Stimulated activated memory B cell treated with anti-CD40 and anti-IgM and Interleukin-4, amounts not matched to agents 10 μg/mL and 1 μg/mL and 100 μg/mL, for 72 hours (primary cell): ENCODE data around the gene SLC29A3.

Experiments
- ATAC-seq: fragments of 150-1000 bp; cut with Tn5 transposase; 2 replicates; pipeline ENCODE4 v1.10.0; 2021
- H3K27ac Mint-ChIP-seq: one replicate; pipeline ENCODE4 v1.8.0; 2022; ENCODE audit warnings: mild to moderate bottlenecking, mixed read lengths
- H3K27me3 Mint-ChIP-seq: one replicate; pipeline ENCODE4 v1.8.0; 2022; ENCODE audit warnings: mixed read lengths
- H3K36me3 Mint-ChIP-seq: one replicate; pipeline ENCODE4 v1.8.0; 2022; ENCODE audit warnings: mixed read lengths
- H3K4me1 Mint-ChIP-seq: one replicate; pipeline ENCODE4 v1.8.0; 2022; ENCODE audit warnings: mixed read lengths
- H3K4me3 Mint-ChIP-seq: one replicate; pipeline ENCODE4 v1.8.0; 2022; ENCODE audit warnings: mild to moderate bottlenecking, moderate library complexity, mixed read lengths
- H3K9me3 Mint-ChIP-seq: one replicate; pipeline ENCODE4 v1.8.0; 2022; ENCODE audit warnings: mixed read lengths

Gene SLC29A3

DNA sequence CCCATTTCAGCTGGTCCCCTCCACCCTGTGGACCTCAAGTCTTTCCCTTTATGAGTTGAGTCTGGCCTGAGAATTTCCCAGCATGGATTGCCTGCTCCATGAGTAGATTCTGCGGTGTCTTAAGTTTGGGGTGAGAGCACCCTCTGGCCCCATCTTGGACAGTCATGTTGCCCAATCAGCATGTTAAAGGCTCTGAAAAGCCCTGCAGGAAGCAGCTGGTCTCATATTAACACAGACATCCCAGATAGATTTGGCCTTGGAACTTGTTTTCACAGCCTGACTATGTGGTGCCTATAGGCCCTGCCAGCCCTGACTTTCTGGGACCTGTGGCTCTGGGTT, 15.5 kb upstream of the SLC29A3 start:
- no peaks in the 10 kb centered on the region for H3K9me3 Mint-ChIP-seq
- H3K4me1 Mint-ChIP-seq, result peaks cover 14% of the 10 kb centered on the region
- no peak overlapping the region for H3K27ac Mint-ChIP-seq
- peaks cover 40% of the 10 kb centered on the region for H3K27me3 Mint-ChIP-seq
- no peaks in the 10 kb centered on the region for H3K36me3 Mint-ChIP-seq
- no peak for ATAC-seq
- no peak overlapping the region for H3K4me3 Mint-ChIP-seq

DNA sequence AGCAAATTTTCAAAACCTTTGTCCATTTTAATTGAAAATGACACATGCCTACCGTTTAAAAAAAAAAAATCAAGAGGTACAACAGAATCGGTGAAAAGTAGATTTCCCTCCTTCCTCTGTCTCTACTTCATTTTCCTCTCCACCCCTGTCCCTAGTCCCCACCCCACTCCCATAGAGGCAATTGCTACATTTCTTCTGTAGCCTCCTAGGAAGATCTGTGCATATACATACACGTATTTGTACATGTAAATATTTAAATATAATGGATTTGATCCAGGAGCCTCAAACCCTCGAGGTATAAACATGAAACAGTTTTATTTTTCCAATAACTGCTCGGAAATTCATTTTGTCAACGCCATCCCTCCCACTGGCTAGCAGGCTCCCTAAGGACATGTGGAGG, 14.1 kb upstream of the SLC29A3 start:
- H3K4me3 Mint-ChIP-seq, result no peak overlapping the region
- peaks cover 31% of the 10 kb centered on the region for H3K27me3 Mint-ChIP-seq
- ATAC-seq, result no peak
- H3K4me1 Mint-ChIP-seq, result peaks cover 13% of the 10 kb centered on the region
- no peak overlapping the region for H3K27ac Mint-ChIP-seq
- H3K9me3 Mint-ChIP-seq, result no peaks in the 10 kb centered on the region
- no peaks in the 10 kb centered on the region for H3K36me3 Mint-ChIP-seq

GRCh38 chr10:71306979-71307378, 12.1 kb upstream of the SLC29A3 start:
- no peak for ATAC-seq
- H3K4me1 Mint-ChIP-seq, result peaks cover 16% of the 10 kb centered on the region
- H3K9me3 Mint-ChIP-seq, result no peaks in the 10 kb centered on the region
- peaks cover 22% of the 10 kb centered on the region for H3K27me3 Mint-ChIP-seq
- no peak overlapping the region for H3K27ac Mint-ChIP-seq
- no peaks in the 10 kb centered on the region for H3K36me3 Mint-ChIP-seq
- H3K4me3 Mint-ChIP-seq, result no peak overlapping the region

DNA sequence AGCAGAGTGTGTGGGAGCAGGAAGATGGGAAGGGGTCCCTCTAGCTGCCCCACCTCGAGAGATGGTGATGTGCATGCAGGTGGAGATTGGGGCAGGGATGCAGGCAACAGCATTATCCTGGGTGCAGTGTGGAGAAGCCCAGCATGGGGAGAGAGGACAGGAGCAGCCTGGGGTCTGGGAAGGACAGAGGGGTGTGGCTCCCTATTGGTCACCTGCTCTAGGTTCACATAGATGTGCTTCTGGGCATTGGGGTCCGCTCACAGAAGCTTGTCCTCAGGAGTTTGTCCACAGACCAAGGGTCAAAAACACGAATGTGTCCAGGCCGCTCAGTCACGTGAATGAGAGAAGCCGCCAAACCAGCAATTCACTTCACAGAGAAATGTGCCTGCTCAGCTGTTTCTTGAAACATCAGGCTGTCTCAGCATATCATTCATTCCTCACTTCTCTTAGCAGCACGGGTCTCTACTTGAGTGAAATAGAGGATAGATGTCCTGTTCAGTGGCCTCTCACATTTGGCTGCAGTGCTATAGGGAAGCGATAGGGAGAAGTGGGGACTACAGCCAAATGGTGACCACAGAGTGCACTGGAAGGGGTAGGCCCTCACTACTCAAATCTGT, 11.5 kb upstream of the SLC29A3 start:
- no peak for ATAC-seq
- no peaks in the 10 kb centered on the region for H3K36me3 Mint-ChIP-seq
- peaks cover 17% of the 10 kb centered on the region for H3K27me3 Mint-ChIP-seq
- H3K9me3 Mint-ChIP-seq, result no peaks in the 10 kb centered on the region
- H3K4me3 Mint-ChIP-seq, result no peak overlapping the region
- H3K27ac Mint-ChIP-seq, result no peak overlapping the region
- H3K4me1 Mint-ChIP-seq, result peaks cover 16% of the 10 kb centered on the region

DNA sequence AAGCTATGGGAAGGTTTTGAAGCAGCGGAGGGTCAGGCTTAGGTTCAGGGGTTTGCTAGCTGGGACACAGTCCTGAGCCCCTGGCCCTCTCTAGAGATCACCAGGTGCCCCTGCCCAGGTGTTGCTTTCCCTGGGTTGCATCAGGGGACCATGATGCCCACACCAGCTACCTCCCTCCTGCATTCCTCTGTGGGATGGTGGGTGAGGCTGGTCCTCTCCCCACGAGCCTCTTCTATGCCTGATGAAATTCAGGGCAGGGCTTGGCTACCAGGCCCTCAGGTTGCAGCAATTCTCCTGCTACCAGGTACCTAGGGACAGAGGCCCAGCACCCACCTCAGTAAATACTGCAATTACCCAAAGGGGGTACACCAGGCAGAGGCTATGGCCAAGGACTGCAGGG, 10.8 kb upstream of the SLC29A3 start:
- Mint-ChIP-seq H3K4me3 (no peak overlapping the region), H3K27ac (no peak overlapping the region), H3K4me1 (peaks cover 10% of the 10 kb centered on the region), H3K27me3 (peaks cover 18% of the 10 kb centered on the region), H3K36me3 (no peaks in the 10 kb centered on the region), H3K9me3 (no peaks in the 10 kb centered on the region)
- ATAC-seq, result no peak

GRCh38 chr10:71308985-71309384, 10.1 kb upstream of the SLC29A3 start:
- no peak overlapping the region for H3K4me3 Mint-ChIP-seq
- peaks cover 10% of the 10 kb centered on the region for H3K4me1 Mint-ChIP-seq
- H3K27ac Mint-ChIP-seq, result no peak overlapping the region

DNA sequence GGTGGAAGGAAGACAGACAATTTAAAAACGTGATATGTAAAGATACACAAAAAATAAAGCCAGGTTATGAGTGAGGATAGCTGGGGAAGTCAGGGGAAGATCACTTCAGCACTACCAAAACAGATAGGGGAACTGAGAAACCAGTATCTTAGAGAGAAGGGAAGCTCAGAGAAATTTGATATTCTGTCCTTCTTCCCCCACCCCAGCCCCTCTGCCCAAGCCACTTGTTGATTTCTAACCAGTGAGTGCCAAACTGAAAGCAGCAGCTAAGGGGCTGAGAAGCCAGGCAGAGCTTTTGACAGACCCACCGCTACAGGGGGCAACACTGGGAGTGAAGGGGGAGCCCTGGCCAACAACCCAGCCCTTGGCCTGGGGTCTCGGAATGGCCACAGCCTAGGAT, 9.1 kb upstream of the SLC29A3 start:
- Mint-ChIP-seq H3K4me1 (peaks cover 10% of the 10 kb centered on the region), H3K9me3 (no peaks in the 10 kb centered on the region), H3K4me3 (no peak overlapping the region), H3K27ac (no peak overlapping the region), H3K27me3 (peaks cover 15% of the 10 kb centered on the region), H3K36me3 (no peaks in the 10 kb centered on the region)
- peak; percentile 74 for ATAC-seq

More at GRCh38 chr10:71308985-71309384, 10.1 kb upstream of the SLC29A3 start:
- peaks cover 18% of the 10 kb centered on the region for H3K27me3 Mint-ChIP-seq
- ATAC-seq, result no peak
- no peaks in the 10 kb centered on the region for H3K9me3 Mint-ChIP-seq
- H3K36me3 Mint-ChIP-seq, result no peaks in the 10 kb centered on the region

- Mint-ChIP-seq H3K27ac (no peak overlapping the region), H3K27me3 (peaks cover 15% of the 10 kb centered on the region), H3K36me3 (no peaks in the 10 kb centered on the region), H3K4me3 (no peak overlapping the region), H3K9me3 (no peaks in the 10 kb centered on the region), H3K4me1 (peaks cover 14% of the 10 kb centered on the region)
- no peak for ATAC-seq
These were observed 6.8 kb upstream of the SLC29A3 start for GRCh38 chr10:71312220-71312619.

- no peak for ATAC-seq
- Mint-ChIP-seq H3K4me3 (no peak overlapping the region), H3K4me1 (peaks cover 14% of the 10 kb centered on the region), H3K36me3 (no peaks in the 10 kb centered on the region), H3K27me3 (peaks cover 15% of the 10 kb centered on the region), H3K9me3 (no peaks in the 10 kb centered on the region), H3K27ac (no peak overlapping the region)
These were observed 6.0 kb upstream of the SLC29A3 start for GRCh38 chr10:71312811-71313789.

GRCh38 chr10:71314028-71314693, 4.9 kb upstream of the SLC29A3 start:
- no peaks in the 10 kb centered on the region for H3K9me3 Mint-ChIP-seq
- no peak overlapping the region for H3K4me3 Mint-ChIP-seq
- H3K27me3 Mint-ChIP-seq, result peaks cover 15% of the 10 kb centered on the region
- no peak overlapping the region for H3K27ac Mint-ChIP-seq
- no peaks in the 10 kb centered on the region for H3K36me3 Mint-ChIP-seq
- ATAC-seq, result no peak
- H3K4me1 Mint-ChIP-seq, result peaks cover 21% of the 10 kb centered on the region

GRCh38 chr10:71314694-71315225, 4.3 kb upstream of the SLC29A3 start:
- ATAC-seq, result no peak
- H3K4me3 Mint-ChIP-seq, result no peak overlapping the region
- H3K27ac Mint-ChIP-seq, result no peak overlapping the region
- H3K4me1 Mint-ChIP-seq, result peaks cover 21% of the 10 kb centered on the region
- H3K27me3 Mint-ChIP-seq, result peaks cover 15% of the 10 kb centered on the region
- H3K9me3 Mint-ChIP-seq, result no peaks in the 10 kb centered on the region
- H3K36me3 Mint-ChIP-seq, result no peaks in the 10 kb centered on the region

DNA sequence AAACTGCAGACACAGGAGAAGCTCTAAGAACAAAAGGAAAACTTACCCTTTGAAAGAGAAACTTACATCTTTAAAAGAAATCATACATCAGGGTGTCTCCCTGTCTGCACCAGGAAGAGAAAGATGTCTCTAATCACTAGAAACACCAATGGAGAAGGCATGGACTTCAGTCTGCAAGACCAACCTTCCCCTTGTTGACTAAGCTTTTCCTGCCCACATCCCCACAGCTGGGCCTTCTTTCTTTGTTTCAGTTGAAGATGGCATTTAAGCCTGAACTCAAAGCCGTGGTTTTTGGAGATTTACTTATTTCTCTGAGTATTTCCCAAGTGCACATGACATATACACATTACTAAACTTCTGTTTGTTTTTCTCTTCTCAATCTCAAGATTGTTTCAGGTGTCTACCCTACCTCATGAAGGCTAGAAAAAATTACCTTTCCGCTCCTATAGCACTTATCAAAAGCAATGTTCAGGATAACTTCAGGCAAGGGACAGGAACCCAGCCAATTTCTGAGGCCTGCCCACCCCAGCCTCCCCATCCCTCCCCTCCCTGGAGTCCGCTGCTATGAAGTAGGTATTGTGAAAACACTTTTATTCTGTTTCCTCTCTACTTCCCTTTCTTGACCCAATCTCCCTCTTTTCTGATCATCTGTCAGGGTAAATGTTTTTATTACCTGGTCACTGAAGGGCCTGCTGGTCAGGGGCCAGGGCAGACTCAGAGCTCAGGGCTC, 2.8 kb upstream of the SLC29A3 start:
- Mint-ChIP-seq H3K4me1 (peaks cover 17% of the 10 kb centered on the region), H3K9me3 (no peaks in the 10 kb centered on the region), H3K27ac (peak overlapping the region; percentile 17), H3K4me3 (no peak overlapping the region), H3K27me3 (peaks cover 15% of the 10 kb centered on the region), H3K36me3 (no peaks in the 10 kb centered on the region)
- no peak for ATAC-seq

GRCh38 chr10:71316786-71317160, 2.3 kb upstream of the SLC29A3 start:
- no peak for ATAC-seq
- H3K27me3 Mint-ChIP-seq, result peaks cover 15% of the 10 kb centered on the region
- no peak overlapping the region for H3K4me3 Mint-ChIP-seq
- H3K9me3 Mint-ChIP-seq, result no peaks in the 10 kb centered on the region
- peak overlapping the region; percentile 17 for H3K27ac Mint-ChIP-seq
- peaks cover 17% of the 10 kb centered on the region for H3K4me1 Mint-ChIP-seq
- H3K36me3 Mint-ChIP-seq, result no peaks in the 10 kb centered on the region

DNA sequence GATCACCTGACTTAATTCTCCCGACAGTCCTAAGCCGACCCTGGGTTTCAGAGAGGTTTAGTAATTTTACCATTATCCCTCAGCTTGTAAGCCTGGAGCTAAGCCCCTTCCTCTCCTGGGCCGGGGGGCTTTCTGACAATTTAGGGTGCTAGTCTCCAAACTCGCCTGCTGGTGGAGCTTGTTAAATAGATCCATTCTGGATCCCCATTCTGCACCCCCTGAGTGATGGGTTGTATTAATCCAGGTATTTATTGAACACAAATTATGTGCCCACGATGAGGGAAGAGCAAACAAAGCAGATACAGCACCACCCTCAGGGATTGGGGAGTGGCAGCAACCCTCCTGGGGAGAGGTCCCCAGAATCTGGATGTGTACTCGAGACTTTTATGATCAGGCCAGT, 1.3 kb upstream of the SLC29A3 start:
- H3K9me3 Mint-ChIP-seq, result no peaks in the 10 kb centered on the region
- peaks cover 13% of the 10 kb centered on the region for H3K27me3 Mint-ChIP-seq
- H3K36me3 Mint-ChIP-seq, result no peaks in the 10 kb centered on the region
- peaks cover 17% of the 10 kb centered on the region for H3K4me1 Mint-ChIP-seq
- no peak for ATAC-seq
- H3K4me3 Mint-ChIP-seq, result peak overlapping the region; percentile 28
- H3K27ac Mint-ChIP-seq, result no peak overlapping the region
